ENCODE results near the gene FES. TPM values are rescaled to one million over a fixed set of nuclear protein-coding genes. Genes with fewer than 3 reads are reported as not detected.

The FES gene
- polyA plus RNA-seq, 1 donor from 2014 or later, result not detected

GRCh38 chr15:90878660-90879059, 5.6 kb upstream of the FES start:
- no peak overlapping the region for H3K9ac ChIP-seq (ENCODE audit: low read length)
- H3K36me3 ChIP-seq (ENCODE audit: insufficient read depth, low read length), result no peaks in the 10 kb centered on the region
- H3K4me2 ChIP-seq (ENCODE audit: low read length), result no peak overlapping the region
- H3K27ac ChIP-seq (ENCODE audit: low read length), result no peak overlapping the region
- no peaks in the 10 kb centered on the region for H3K79me2 ChIP-seq (replicated peaks; ENCODE audit: insufficient read depth, low read length)
- H2AFZ ChIP-seq (ENCODE audit: low read depth, low read length), result no peak overlapping the region
- no peaks in the 10 kb centered on the region for H3F3A ChIP-seq (ENCODE audit: insufficient read depth, low read length, poor library complexity, severe bottlenecking)
- H3K4me3 ChIP-seq (ENCODE audit: low read length), result no peak overlapping the region
- H3K9me3 ChIP-seq (ENCODE audit: low read length), result no peaks in the 10 kb centered on the region
- no peaks in the 10 kb centered on the region for H3K27me3 ChIP-seq (ENCODE audit: insufficient read depth, low read depth, low read length)
- no peaks in the 10 kb centered on the region for H3K9me2 ChIP-seq (ENCODE audit: insufficient read depth, low read length)
- no peaks in the 10 kb centered on the region for H4K20me1 ChIP-seq (ENCODE audit: insufficient read depth)
- no peak for TF ChIP-seq MXI1 (conservative IDR thresholded peaks at IDR 0.05; ENCODE audit: poor library complexity, severe bottlenecking)
- TF ChIP-seq CTCF (IDR thresholded peaks at IDR 0.05; ENCODE audit: poor library complexity, severe bottlenecking), result no peak
- no peak for TF ChIP-seq SMC3 (conservative IDR thresholded peaks at IDR 0.05; ENCODE audit: poor library complexity)
- no peak for TF ChIP-seq REST (IDR thresholded peaks at IDR 0.05; ENCODE audit: borderline replicate concordance)
- TF ChIP-seq POLR2AphosphoS5 (IDR thresholded peaks at IDR 0.05), result no peak
- TF ChIP-seq EP300 (conservative IDR thresholded peaks at IDR 0.05; ENCODE audit: poor library complexity, severe bottlenecking), result no peak
- no peak for TF ChIP-seq RAD21 (conservative IDR thresholded peaks at IDR 0.05)
- TF ChIP-seq EZH2 (IDR thresholded peaks at IDR 0.05; ENCODE audit: borderline replicate concordance, insufficient read depth, low read length, poor library complexity, severe bottlenecking), result no peak
- TF ChIP-seq TAF1 (IDR thresholded peaks at IDR 0.05; ENCODE audit: low read depth), result no peak

GRCh38 chr15:90879730-90880366, 4.5 kb upstream of the FES start:
- no peaks in the 10 kb centered on the region for H3K9me2 ChIP-seq (ENCODE audit: insufficient read depth, low read length)
- H3F3A ChIP-seq (ENCODE audit: insufficient read depth, low read length, poor library complexity, severe bottlenecking), result no peaks in the 10 kb centered on the region
- no peak overlapping the region for H3K4me2 ChIP-seq (ENCODE audit: low read length)
- TF ChIP-seq MXI1 (conservative IDR thresholded peaks at IDR 0.05; ENCODE audit: poor library complexity, severe bottlenecking) (no peak), SMC3 (conservative IDR thresholded peaks at IDR 0.05; ENCODE audit: poor library complexity) (no peak), RAD21 (conservative IDR thresholded peaks at IDR 0.05) (no peak), EZH2 (IDR thresholded peaks at IDR 0.05; ENCODE audit: borderline replicate concordance, insufficient read depth, low read length, poor library complexity, severe bottlenecking) (no peak), CTCF (IDR thresholded peaks at IDR 0.05; ENCODE audit: poor library complexity, severe bottlenecking) (no peak), TAF1 (IDR thresholded peaks at IDR 0.05; ENCODE audit: low read depth) (no peak), POLR2AphosphoS5 (IDR thresholded peaks at IDR 0.05) (no peak), EP300 (conservative IDR thresholded peaks at IDR 0.05; ENCODE audit: poor library complexity, severe bottlenecking) (no peak), REST (IDR thresholded peaks at IDR 0.05; ENCODE audit: borderline replicate concordance) (no peak)
- H3K4me3 ChIP-seq (ENCODE audit: low read length), result no peak overlapping the region
- H3K27me3 ChIP-seq (ENCODE audit: insufficient read depth, low read depth, low read length), result no peaks in the 10 kb centered on the region
- no peaks in the 10 kb centered on the region for H3K9me3 ChIP-seq (ENCODE audit: low read length)
- H3K9ac ChIP-seq (ENCODE audit: low read length), result no peak overlapping the region
- no peaks in the 10 kb centered on the region for H4K20me1 ChIP-seq (ENCODE audit: insufficient read depth)
- no peak overlapping the region for H3K27ac ChIP-seq (ENCODE audit: low read length)
- no peaks in the 10 kb centered on the region for H3K79me2 ChIP-seq (replicated peaks; ENCODE audit: insufficient read depth, low read length)
- H2AFZ ChIP-seq (ENCODE audit: low read depth, low read length), result no peak overlapping the region
- no peaks in the 10 kb centered on the region for H3K36me3 ChIP-seq (ENCODE audit: insufficient read depth, low read length)
